Measurements from ENCODE around the gene OXCT1.

The OXCT1 gene

GRCh38 chr5:41869724-41870626 is at the start of gene OXCT1:
TSS of gene OXCT1 (minus strand) at chr5:41870425. CDS start at chr5:41870358, 67 bp downstream.
- TF ChIP-seq MYC (IDR thresholded peaks at IDR 0.05; ENCODE audit: low read depth, low read length), result no peak
- peak within 1 kb of the TSS; percentile 71 for H3K4me3 ChIP-seq (ENCODE audit: low read depth, low read length)
- DNase-seq (ENCODE audit: low read depth), result peak; percentile 86

GRCh38 chr5:41918105-41918504 is 47.9 kb upstream of the OXCT1 start:
- TF ChIP-seq CTCF (IDR thresholded peaks at IDR 0.05; ENCODE audit: low read depth, low read length), result no peak
- TF ChIP-seq MAX (IDR thresholded peaks at IDR 0.05; ENCODE audit: low read depth, low read length), result no peak
- no peak for TF ChIP-seq POLR2A (IDR thresholded peaks at IDR 0.05; ENCODE audit: extremely low read depth, insufficient read length)
- no peak for TF ChIP-seq MYC (IDR thresholded peaks at IDR 0.05; ENCODE audit: low read depth, low read length)
- DNase-seq (ENCODE audit: low read depth), result no peak
- no peak overlapping the region for H3K4me3 ChIP-seq (ENCODE audit: low read depth, low read length)

- no peak for TF ChIP-seq MAX (IDR thresholded peaks at IDR 0.05; ENCODE audit: low read depth, low read length)
- TF ChIP-seq MYC (IDR thresholded peaks at IDR 0.05; ENCODE audit: low read depth, low read length), result no peak
- no peak for TF ChIP-seq POLR2A (IDR thresholded peaks at IDR 0.05; ENCODE audit: extremely low read depth, insufficient read length)
- no peak for TF ChIP-seq CTCF (IDR thresholded peaks at IDR 0.05; ENCODE audit: low read depth, low read length)
- H3K4me3 ChIP-seq (ENCODE audit: low read depth, low read length), result no peak overlapping the region
- DNase-seq (ENCODE audit: low read depth), result peak; percentile 22
Observed at GRCh38 chr5:41908374-41909079, 38.3 kb upstream of the OXCT1 start.

GRCh38 chr5:41906151-41906550 is 35.9 kb upstream of the OXCT1 start:
- TF ChIP-seq MAX (IDR thresholded peaks at IDR 0.05; ENCODE audit: low read depth, low read length), result no peak
- TF ChIP-seq POLR2A (IDR thresholded peaks at IDR 0.05; ENCODE audit: extremely low read depth, insufficient read length), result no peak
- TF ChIP-seq MYC (IDR thresholded peaks at IDR 0.05; ENCODE audit: low read depth, low read length), result no peak
- no peak for TF ChIP-seq CTCF (IDR thresholded peaks at IDR 0.05; ENCODE audit: low read depth, low read length)
- DNase-seq (ENCODE audit: low read depth), result no peak
- H3K4me3 ChIP-seq (ENCODE audit: low read depth, low read length), result no peak overlapping the region

GRCh38 chr5:41903892-41904799 is 33.9 kb upstream of the OXCT1 start, which contains the start of gene RIMOC1:
TSS of gene RIMOC1 (plus strand) at chr5:41904344. CDS start at chr5:41904368, 24 bp downstream.
- H3K4me3 ChIP-seq (ENCODE audit: low read depth, low read length), result peak within 1 kb of the TSS; percentile 89
- peak; percentile 83 for TF ChIP-seq MYC (IDR thresholded peaks at IDR 0.05; ENCODE audit: low read depth, low read length)
- no peak for TF ChIP-seq CTCF (IDR thresholded peaks at IDR 0.05; ENCODE audit: low read depth, low read length)
- TF ChIP-seq POLR2A (IDR thresholded peaks at IDR 0.05; ENCODE audit: extremely low read depth, insufficient read length), result peak; percentile 86
- peak; percentile 95 for TF ChIP-seq MAX (IDR thresholded peaks at IDR 0.05; ENCODE audit: low read depth, low read length)
- peak; percentile 99 for DNase-seq (ENCODE audit: low read depth)
